ENCODE results near the gene TOR4A.

DNA sequence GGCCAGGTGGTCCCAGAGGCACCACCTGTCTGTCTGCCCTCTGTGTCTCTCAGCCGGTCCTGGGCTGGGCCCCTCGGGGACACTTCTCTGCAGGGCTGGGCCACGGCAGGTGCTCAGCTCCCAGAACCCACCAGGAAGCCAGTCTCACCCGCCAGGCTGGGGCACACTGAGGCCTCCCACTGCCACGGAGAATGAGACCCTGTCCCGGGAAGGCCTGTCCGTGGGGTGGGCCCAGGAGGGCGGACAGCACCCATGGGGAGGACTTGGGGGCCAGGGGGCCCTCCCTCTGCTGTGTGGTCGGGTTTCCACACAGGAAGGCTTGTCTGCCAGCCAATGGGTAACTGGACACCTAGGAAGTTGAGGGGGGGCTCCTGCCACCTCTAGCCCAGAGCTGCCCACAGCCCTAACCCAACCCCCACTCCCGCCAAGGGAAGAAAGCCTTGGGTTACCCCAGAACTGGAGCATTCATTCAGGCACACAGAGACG, 40.5 kb upstream of the TOR4A start:
- TF ChIP-seq, protein P1, sequence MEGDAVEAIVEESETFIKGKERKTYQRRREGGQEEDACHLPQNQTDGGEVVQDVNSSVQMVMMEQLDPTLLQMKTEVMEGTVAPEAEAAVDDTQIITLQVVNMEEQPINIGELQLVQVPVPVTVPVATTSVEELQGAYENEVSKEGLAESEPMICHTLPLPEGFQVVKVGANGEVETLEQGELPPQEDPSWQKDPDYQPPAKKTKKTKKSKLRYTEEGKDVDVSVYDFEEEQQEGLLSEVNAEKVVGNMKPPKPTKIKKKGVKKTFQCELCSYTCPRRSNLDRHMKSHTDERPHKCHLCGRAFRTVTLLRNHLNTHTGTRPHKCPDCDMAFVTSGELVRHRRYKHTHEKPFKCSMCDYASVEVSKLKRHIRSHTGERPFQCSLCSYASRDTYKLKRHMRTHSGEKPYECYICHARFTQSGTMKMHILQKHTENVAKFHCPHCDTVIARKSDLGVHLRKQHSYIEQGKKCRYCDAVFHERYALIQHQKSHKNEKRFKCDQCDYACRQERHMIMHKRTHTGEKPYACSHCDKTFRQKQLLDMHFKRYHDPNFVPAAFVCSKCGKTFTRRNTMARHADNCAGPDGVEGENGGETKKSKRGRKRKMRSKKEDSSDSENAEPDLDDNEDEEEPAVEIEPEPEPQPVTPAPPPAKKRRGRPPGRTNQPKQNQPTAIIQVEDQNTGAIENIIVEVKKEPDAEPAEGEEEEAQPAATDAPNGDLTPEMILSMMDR (IDR thresholded peaks at IDR 0.05): no peak
- TF ChIP-seq POLR2A (IDR thresholded peaks at IDR 0.05) (no peak), EP300 (IDR thresholded peaks at IDR 0.05) (no peak)

Measured in gastroesophageal sphincter (tissue), 3 donors.